ENCODE measurements around the gene CHST11.

Gene CHST11

DNA sequence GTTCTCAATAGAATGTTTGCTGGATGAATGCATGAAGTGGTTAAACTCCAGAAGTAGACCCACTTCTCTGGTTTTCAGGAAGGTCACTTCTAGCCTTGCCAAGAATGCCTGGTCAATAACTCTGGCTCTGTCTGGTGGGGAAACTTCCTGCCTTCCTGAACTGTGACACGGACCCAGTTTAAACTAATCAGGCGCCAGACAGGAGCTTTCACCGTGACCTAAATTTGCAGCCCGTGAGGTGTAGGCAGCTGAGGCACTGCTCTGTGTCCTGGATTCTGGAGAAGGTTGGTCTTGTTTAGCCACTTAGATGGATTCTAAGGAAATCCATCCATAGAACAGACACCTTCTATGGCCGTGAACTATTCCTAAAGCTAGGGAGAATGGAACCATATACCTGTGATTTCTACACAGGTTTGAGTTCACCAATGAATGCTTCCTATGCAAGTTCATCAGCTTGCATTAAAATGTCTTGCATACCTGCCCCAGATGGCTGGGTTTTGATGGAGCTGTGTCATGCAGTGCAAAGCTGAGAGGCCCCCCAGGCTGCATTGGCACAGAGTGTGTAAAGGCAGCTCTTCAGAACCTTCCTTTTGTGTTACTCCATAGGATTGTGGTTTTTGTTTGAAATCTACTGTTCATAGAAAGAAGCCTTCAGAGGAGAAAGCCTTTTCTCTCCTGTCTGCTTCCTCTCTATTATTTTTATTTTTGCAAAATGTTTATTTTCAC, 4.4 kb downstream of the CHST11 start:
- no peak for DNase-seq

DNA sequence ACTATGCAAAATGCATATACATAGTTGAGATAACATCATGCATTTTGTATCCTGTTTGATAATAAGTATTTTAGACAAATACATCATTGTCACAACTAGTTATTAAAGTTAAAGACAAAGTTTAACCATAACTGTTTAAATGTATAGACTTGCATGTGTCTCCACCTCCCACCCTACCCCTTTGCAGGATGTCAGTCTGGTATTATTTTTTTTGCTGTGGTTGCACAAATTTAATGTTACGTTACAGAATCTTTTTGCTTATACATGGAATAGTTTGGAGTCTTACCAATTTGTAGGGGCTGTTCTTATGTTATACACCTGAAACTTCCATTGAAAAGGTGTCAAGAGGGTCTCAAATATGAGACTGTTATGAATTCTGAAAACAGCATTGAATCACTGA, 5.6 kb downstream of the CHST11 start:
- no peak for DNase-seq

DNA sequence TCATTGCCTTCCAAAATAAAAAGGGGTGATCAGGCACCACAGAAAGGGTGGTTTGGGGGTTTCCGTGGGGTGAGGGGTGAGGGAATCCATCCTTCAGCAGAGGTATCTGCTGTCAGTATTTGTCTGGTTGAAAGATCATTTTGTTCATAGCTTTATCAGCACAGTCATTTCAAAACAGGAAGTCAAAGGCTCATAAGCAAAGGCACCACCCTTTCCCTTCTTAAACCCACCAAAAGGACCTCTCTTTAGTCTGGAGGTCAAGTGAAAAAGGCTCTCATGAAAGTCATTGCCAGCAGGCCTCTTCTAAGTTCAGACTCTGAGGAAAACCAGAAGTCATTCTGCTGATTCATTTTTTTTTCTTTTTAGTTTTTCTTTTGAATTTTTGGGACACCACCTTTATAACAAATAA, 6.2 kb downstream of the CHST11 start:
- no peak for DNase-seq

DNA sequence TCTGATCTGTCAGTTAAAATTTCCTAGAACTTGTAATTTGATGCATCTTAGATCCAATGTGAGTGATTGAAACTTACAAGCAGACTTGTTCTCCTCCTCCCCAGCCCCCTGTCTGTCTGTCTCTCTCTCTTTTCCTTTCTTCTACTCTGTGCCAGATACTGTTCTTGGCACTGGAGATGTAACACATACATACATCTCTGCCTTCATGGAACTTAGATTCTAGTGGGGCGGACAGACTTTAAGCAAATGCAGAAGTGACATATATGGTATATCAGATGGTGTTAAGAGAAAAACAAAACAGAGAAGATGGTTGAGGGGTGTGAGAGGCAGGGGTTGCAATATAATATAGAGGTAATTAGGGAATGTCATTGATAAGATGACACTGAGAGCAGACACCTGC, 6.6 kb downstream of the CHST11 start:
- no peak for DNase-seq

DNA sequence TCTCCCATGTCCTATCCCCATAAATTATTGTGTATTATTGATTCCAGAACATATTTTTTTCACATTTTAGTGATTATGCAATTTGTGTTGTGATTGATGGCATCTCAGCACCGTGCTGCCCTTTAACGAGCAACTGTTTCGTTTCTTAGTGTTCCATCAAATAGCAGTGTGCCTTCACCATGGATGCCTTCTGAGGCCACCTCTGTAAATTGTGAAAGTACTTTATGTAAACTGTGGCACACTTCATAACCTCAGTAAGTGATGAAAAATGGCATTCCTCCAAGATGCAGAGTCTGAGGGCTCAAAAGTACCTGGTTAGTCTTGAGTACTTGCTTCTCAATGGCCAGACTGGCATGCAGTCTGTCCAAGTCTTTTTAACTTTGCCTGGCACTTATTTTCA, 8.2 kb downstream of the CHST11 start:
- DNase-seq = no peak

DNA sequence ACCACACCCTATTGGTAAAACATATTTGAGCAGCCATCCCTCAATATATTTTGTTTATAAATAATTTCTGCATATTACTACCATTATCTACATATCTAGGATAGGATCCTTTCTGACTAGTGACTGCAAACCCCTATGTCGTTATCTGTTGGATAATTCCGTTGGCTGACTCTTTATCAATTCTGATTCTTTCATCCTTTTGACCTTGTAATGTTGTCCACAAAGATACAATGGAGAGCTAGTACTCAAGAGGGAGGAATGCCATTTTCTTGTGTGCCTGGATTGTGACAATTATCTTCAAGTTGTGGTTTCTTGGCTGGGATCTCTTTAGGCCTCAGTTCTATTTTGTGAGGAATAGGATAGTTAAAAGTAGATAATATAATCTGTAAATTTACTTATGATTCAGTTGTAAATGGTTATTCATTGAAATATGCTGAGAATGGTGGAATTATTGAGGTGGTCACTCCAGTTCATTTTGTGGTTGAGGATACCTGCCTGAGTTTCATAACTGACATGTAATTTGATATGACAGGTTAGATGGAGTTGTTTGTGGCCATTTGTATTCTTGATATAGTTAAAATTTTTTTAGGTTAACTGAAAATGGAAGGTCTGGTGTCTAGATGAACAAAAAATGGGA, 10.1 kb downstream of the CHST11 start:
- no peak for DNase-seq

GRCh38 chr12:104467346-104467837, 10.6 kb downstream of the CHST11 start:
- DNase-seq = no peak

- no peak for DNase-seq
These were observed 11.6 kb downstream of the CHST11 start for GRCh38 chr12:104468371-104468770.

GRCh38 chr12:104469066-104469465, 12.3 kb downstream of the CHST11 start:
- no peak for DNase-seq

DNA sequence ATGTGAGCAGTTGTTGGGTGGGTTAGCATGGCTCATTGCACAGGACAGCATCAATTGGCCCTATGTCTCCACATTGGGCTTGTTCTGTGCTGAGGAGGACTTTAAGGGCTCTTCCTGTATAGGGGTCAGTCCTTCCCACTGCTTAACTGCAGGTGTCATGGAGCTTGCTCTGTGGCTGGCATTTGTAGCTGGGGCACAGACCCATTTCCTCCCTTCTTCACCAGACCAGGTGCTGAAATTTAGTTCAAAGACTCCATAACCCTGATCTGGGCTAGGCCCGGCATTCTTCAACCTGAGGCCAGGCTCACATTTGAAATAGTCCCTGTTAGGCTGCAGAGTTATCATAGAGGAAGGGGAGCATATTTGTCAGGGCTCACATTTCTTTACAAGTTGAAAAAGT, 12.8 kb downstream of the CHST11 start:
- no peak for DNase-seq

DNA sequence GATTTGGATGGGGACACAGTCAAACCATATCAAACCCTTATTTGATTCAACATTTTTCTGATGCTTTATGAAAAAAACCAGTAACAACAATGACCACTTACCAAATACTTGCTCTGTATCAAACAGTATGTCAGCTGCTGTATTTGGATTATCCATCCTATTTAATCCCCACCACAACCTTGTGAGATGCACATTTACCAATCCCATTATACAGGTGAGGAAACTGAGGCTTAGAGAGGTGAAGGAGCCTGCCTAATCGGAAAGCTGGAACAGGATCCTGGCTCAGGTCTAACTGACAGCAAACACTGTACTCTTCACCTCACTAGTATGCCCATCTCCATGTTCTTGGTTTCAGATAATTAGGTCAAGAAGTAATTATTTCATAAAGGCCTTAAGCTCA, 13.8 kb downstream of the CHST11 start:
- no peak for DNase-seq

- no peak for DNase-seq
These were observed 14.6 kb downstream of the CHST11 start for GRCh38 chr12:104471336-104471735.

DNA sequence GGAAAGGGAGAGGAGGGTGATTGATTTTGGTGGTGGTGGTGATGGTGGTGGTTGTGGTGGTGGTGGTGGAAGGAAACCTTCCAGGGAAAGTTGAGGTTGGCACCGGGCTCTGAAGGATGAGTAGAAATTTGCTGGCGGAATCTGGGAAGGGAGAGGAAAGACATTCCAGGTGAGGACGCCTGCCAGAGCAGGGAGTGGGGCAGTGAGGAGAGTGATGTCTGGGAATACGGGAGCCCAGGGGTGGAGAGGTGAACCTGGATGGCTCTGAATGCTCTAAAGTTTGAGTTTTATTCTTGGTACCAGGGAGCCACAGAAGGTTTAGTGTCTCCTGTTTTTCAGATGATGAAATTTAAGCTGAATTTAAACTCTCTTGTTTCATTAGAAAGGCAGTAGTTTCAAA, 16.0 kb downstream of the CHST11 start:
- DNase-seq = no peak

GRCh38 chr12:104473374-104473983, 16.7 kb downstream of the CHST11 start:
- DNase-seq = no peak

- no peak for DNase-seq
These were observed 18.5 kb downstream of the CHST11 start for GRCh38 chr12:104475271-104475670.

DNA sequence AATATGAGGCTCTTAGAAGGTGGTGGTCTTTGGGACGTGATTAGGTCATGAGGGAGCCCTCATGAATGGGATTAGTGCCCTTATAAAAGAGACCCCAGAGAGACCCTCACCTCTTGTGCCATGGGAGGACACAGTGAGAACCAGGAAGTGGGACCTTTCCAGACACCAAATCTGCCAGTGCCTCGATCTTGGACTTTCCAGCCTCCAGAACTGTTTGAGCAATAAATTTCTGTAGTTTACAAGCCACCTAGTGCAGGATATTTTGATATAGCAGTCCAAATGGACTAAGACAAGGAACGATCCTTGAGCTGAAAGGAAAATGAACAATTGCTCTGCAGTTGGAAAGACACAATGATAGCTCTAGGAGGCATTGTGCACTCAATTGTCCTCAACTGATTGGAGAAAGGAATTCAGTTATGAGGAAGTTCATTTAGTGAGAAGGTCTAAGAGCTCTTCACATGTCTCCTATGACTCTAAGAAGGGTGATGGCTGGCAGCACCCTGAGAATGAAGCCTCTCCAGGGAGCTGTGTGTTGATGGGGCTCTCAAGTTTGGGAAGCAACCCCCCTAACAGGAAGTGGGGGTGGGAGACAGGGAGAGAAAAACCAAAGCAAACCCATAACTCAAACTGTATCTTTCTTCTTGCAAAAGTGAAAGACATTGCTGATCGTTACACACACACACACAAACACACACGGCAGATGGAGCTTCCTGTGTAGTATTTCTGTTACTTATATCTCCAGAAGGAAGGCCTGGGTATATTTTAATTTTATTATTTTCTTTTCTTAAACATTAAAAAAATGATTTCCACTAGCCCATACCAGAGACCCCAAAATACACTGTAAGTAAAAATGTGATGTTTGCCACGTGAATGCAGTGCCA, 21.0 kb downstream of the CHST11 start:
- DNase-seq = no peak

DNA sequence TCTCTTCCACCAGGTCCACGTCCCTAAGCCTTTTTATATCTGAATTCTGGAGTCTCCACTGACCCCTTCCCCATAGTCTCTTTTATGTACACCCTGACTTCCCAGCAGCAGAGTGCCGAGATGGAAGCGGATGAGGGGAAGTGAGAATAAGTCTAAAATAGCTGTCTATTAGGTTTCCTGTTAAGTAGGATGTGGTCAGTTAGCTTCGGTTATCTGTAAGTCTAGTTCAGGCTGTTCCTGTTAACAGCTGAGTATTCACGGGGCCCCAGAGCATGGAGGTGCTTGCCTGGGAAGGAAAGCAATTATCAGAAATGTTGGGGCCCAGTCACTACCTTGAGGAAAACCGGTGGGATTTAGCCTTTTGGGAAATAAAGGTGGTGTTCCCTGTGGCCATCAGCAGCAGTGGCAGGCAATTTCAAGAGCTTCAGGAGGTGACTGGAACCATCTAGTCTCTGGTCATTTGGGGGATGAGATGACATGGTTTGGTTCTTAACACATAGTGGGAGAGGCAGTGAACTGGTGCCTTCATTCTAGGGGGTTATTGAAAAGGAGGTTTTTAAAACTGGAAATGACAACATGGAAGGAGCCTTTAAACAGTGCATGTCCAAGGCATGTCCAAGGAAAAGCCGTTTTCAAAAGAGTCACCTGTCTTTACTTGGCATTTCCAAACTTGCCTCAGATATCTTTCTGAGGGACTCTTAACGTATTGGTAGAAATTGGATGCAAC, 21.8 kb downstream of the CHST11 start:
- no peak for DNase-seq

- no peak for DNase-seq
These were observed 22.4 kb downstream of the CHST11 start for GRCh38 chr12:104479123-104479662.

DNA sequence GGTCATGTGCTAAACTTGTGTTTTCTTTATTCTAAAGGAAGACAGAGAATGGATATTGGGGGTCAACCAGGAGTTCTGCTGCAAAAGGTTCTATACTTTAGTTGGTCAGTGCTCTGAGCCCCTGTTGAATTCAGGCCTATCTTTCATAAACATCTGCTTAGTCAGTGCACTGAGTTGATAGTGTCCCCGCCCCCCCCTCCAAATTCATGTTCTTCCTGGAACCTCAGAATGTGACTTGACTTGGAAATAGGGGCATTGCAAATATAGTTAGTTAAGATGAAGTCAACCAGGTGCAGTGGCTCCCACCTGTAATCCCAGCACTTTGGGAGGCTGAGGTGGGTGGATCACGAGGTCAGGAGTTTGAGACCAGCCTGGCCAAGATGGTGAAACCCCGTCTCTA, 23.3 kb downstream of the CHST11 start:
- no peak for DNase-seq

DNA sequence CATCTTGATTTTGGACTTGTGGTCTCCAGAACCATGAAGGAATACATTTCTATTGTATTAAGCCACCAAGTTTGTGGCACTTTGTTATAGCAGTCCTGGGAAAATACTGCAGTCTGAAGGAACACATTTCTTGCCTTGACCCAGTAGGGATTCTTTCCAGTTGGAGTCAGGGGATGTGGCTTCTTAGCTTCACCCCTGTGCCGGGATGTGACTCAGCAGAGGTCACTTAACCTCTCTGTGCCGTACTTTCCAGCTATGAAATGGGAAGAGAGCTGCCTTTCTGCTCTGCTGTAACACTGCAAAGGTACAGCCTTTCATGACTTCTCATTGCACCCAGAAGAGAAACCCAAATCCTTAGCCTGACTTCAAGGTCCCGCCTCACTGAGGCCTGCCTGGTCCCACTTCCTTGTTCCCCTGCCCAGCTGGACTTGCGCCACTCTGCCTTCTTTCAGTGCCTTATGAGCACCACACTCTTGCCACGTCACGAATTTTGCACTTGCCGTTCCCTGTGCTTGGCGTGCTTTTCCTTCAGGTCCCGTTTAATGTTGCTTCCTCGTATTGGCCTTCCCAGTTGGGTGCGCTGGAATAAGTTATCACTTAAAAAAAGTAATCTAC, 24.2 kb downstream of the CHST11 start:
- no peak for DNase-seq

DNA sequence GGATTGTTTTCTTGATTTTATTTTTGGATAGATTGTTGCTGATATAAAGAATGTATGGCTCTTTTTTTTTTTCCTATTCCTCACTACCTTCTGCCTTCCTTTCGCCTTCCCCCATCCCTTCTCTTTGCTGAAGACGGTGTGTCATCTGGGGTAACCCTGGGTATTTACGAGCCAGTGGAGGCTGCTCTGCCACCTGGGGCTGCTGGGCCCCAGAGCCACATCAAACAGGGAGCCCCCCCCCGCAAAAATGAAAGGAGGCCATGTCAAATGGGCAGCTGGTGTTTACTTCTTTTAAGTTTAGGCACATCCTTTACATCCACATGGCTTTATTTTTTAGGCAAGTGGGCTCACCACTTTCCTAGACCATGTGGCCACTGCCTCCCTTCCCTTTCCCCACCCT, 25.4 kb downstream of the CHST11 start:
- DNase-seq = peak; percentile 74

DNA sequence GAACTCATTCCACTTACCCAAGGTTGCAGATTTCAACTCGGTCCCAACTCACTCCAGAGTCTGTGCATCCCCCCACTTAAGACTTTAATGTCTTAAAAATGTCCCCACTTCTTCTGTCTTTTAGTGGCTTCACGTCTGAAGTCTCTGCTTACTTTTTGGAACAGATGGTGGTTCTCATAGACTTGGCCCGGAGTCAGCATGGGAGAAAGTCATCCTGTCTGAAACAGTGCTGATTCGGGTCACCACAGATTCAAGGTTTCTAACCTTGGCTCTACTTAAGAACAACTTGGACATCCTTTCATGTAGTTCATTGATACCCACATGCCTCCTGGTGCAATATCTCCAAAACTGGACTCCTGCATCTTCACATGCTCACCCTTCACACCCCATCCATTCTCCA, 26.0 kb downstream of the CHST11 start:
- peak; percentile 57 for DNase-seq

Measured in DMS 273 treated with DMSO at 0.1 percent for 48 hours (cell line).